ENCODE results near the gene TEAD1.

GRCh38 chr11:12629601-12630313, 44.5 kb upstream of the TEAD1 start:
- TF ChIP-seq, protein P1, sequence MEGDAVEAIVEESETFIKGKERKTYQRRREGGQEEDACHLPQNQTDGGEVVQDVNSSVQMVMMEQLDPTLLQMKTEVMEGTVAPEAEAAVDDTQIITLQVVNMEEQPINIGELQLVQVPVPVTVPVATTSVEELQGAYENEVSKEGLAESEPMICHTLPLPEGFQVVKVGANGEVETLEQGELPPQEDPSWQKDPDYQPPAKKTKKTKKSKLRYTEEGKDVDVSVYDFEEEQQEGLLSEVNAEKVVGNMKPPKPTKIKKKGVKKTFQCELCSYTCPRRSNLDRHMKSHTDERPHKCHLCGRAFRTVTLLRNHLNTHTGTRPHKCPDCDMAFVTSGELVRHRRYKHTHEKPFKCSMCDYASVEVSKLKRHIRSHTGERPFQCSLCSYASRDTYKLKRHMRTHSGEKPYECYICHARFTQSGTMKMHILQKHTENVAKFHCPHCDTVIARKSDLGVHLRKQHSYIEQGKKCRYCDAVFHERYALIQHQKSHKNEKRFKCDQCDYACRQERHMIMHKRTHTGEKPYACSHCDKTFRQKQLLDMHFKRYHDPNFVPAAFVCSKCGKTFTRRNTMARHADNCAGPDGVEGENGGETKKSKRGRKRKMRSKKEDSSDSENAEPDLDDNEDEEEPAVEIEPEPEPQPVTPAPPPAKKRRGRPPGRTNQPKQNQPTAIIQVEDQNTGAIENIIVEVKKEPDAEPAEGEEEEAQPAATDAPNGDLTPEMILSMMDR (IDR thresholded peaks at IDR 0.05), result no peak
- TF ChIP-seq POLR2A (IDR thresholded peaks at IDR 0.05), result no peak
